Glutamatergic neuron (in vitro differentiated cells): ENCODE measurements around the gene GNB2. TPM values are rescaled to one million over a fixed set of nuclear protein-coding genes. Genes with fewer than 3 reads are reported as not detected.
"Not testable (repeated sequence)": the region's sequence is repeated elsewhere in the genome, so short reads cannot be mapped to it uniquely, and the experiment has no call there.

ENCODE experiments used
- DNase-seq: peaks from one replicate; pipeline ENCODE4 v3.0.0; 2022
- H3K27ac Mint-ChIP-seq: one replicate; pipeline ENCODE4 v1.8.0; 2020; ENCODE audit warnings: mild to moderate bottlenecking, mixed read lengths, inconsistent platforms; ENCODE audit not compliant: unreplicated experiment
- H3K27me3 Mint-ChIP-seq: one replicate; pipeline ENCODE4 v1.8.0; 2020; ENCODE audit warnings: mild to moderate bottlenecking, moderate library complexity, mixed read lengths, inconsistent platforms; ENCODE audit not compliant: unreplicated experiment
- H3K36me3 Mint-ChIP-seq: one replicate; pipeline ENCODE4 v1.8.0; 2020; ENCODE audit warnings: mild to moderate bottlenecking, mixed read lengths, inconsistent platforms; ENCODE audit not compliant: unreplicated experiment
- H3K4me1 Mint-ChIP-seq: one replicate; pipeline ENCODE4 v1.8.0; 2020; ENCODE audit warnings: mild to moderate bottlenecking, low read depth, mixed read lengths, inconsistent platforms; ENCODE audit not compliant: unreplicated experiment
- H3K4me3 Mint-ChIP-seq: one replicate; pipeline ENCODE4 v1.8.0; 2020; ENCODE audit warnings: mild to moderate bottlenecking, mixed read lengths, inconsistent platforms; ENCODE audit not compliant: unreplicated experiment
- H3K9me3 Mint-ChIP-seq: one replicate; pipeline ENCODE4 v1.8.0; 2020; ENCODE audit warnings: mild to moderate bottlenecking, moderate library complexity, mixed read lengths, inconsistent platforms; ENCODE audit not compliant: unreplicated experiment
- total RNA-seq: library from RNA; stranded (reverse); fragmentation: NEBNext Ultra II Directional; extraction: Animal tissue kit (Norgen Biotek cat#: 25700); gene quantifications from one replicate; pipeline ENCODE4 v1.2.1, GENCODE V29; 2021; ENCODE audit not compliant: unreplicated experiment
- TF ChIP-seq, protein P1 (sequence below): fragments of 200-600 bp; sonication (generic); IDR thresholded peaks from one replicate; pipeline ENCODE4 v1.5.0; 2021; ENCODE audit not compliant: partially characterized antibody, unreplicated experiment

GNB2 gene
- total RNA-seq, 1 donor from 2014 or later = 275 TPM

- TF ChIP-seq, protein P1, sequence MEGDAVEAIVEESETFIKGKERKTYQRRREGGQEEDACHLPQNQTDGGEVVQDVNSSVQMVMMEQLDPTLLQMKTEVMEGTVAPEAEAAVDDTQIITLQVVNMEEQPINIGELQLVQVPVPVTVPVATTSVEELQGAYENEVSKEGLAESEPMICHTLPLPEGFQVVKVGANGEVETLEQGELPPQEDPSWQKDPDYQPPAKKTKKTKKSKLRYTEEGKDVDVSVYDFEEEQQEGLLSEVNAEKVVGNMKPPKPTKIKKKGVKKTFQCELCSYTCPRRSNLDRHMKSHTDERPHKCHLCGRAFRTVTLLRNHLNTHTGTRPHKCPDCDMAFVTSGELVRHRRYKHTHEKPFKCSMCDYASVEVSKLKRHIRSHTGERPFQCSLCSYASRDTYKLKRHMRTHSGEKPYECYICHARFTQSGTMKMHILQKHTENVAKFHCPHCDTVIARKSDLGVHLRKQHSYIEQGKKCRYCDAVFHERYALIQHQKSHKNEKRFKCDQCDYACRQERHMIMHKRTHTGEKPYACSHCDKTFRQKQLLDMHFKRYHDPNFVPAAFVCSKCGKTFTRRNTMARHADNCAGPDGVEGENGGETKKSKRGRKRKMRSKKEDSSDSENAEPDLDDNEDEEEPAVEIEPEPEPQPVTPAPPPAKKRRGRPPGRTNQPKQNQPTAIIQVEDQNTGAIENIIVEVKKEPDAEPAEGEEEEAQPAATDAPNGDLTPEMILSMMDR = no peak
- peak overlapping the region; percentile 21 for H3K27ac Mint-ChIP-seq
- DNase-seq = no peak
- peaks cover 6% of the 10 kb centered on the region for H3K36me3 Mint-ChIP-seq
- peaks cover 9% of the 10 kb centered on the region for H3K9me3 Mint-ChIP-seq
- H3K4me1 Mint-ChIP-seq = peaks cover 7% of the 10 kb centered on the region
- no peak overlapping the region for H3K4me3 Mint-ChIP-seq
- H3K27me3 Mint-ChIP-seq = peaks cover 6% of the 10 kb centered on the region
These were observed 23.5 kb upstream of the GNB2 start for GRCh38 chr7:100649826-100650565.

GRCh38 chr7:100654908-100655831, 18.4 kb upstream of the GNB2 start:
- Mint-ChIP-seq H3K27me3 (peaks cover 13% of the 10 kb centered on the region), H3K4me1 (peaks cover 4% of the 10 kb centered on the region), H3K36me3 (peaks cover 3% of the 10 kb centered on the region), H3K9me3 (peaks cover 7% of the 10 kb centered on the region), H3K27ac (peak overlapping the region; percentile 17), H3K4me3 (peak overlapping the region; percentile 87)
- no peak for DNase-seq
- TF ChIP-seq, protein P1 = no peak

DNA sequence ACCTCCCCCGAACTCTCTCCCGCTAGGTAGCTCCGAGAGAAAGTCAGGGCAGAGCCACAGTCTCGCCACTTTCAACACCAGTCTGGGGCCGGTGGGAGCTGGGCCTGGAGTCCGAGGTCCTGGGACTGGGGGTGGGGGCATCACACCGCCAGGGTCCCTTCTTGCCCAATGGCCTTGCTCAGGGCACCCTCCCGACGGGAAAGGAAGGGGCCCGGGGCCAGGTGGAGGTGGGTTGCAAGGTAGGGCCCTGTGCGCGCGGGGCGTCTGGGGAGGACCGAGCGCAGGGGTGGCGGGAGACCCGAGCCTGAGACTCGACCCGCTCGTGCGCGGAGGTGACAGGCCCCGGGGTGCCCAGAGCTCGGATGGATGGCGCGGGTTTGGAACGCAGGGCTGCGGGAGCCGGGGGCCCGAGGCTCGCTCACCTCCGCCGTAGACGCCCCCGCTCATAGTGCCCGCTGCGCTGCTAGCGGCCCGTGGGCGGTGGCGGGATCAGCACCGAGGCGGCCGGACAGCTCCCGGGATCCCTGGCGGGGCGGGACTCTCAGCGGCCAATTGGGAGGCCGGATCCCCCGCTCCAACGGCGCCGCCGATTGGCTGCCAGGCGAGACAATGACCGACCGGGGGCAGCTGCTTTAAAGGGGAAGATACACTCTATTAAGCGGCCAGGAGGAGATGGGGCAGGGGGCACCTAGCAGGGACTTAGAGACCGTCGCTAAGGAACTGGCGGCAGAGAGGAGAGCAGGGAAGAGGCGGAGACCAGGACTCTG, 17.4 kb upstream of the GNB2 start, which contains the start of gene ACTL6B:
Gene ACTL6B (minus strand): TSS at position 541 of the 767 bp plus-strand sequence. CDS start 94 bp downstream, at position 447.
- Mint-ChIP-seq H3K4me3 (peak within 1 kb of the TSS; percentile 88), H3K9me3 (peaks cover 5% of the 10 kb centered on the region), H3K27ac (peak within 1 kb of the TSS; percentile 83), H3K27me3 (peaks cover 11% of the 10 kb centered on the region), H3K4me1 (peaks cover 2% of the 10 kb centered on the region), H3K36me3 (no peaks in the 10 kb centered on the region)
- peak; percentile 93 for DNase-seq
- TF ChIP-seq, protein P1 = no peak

DNA sequence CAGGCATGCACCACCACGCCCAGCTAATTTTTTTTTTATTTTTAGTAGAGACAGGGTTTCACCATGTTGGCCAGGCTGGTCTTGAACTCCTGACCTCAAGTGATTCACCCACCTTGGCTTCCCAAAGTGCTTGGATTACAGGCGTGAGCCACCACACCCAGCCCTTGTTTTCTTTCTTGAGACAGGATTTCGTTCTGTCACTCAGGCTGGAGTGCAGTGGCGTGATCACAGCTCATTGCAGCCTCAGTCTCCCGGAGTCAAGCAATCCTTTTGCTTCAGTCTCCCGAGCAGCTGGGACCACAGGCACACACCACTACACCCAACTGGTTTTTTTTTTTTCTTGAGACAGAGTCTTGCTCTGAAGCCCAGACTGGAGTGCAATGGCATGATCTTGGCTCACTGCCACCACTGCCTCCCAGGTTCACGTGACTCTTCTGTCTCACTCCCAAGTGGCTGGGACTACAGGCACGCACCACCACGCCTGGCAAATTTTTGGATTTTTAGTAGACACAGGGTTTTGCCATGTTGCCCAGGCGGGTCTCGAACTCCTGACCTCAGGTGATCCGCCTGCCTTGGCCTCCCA, 11.3 kb upstream of the GNB2 start:
- not testable (repeated sequence) for DNase-seq, H3K4me3 Mint-ChIP-seq, H3K9me3 Mint-ChIP-seq, H3K4me1 Mint-ChIP-seq, H3K27me3 Mint-ChIP-seq, H3K27ac Mint-ChIP-seq, H3K36me3 Mint-ChIP-seq
